ENCODE results near the gene N4BP2L2. TPM values are rescaled to one million over a fixed set of nuclear protein-coding genes. Genes with fewer than 3 reads are reported as not detected.

N4BP2L2 gene
- total and polyA plus RNA-seq, 2 experiments from 2014 or later = 70.1 to 89.4 TPM

- 94 to 97% methylated on average over 4 of the region's 4 CpGs for WGBS, 2 experiments (ENCODE audit: low coverage in 1 of 2, low lambda C conversion rate in 2 of 2, missing lambda C conversion rate in 2 of 2)
- Histone ChIP-seq H3K79me2 (ENCODE audit: insufficient read depth) (no peaks in the 10 kb centered on the region), H3K9me2 (ENCODE audit: insufficient read depth) (no peaks in the 10 kb centered on the region), H3K27me3 (replicated peaks; ENCODE audit: insufficient read depth) (no peaks in the 10 kb centered on the region), H3K9ac (no peak overlapping the region), H2AFZ (no peak overlapping the region), H3K4me3 (no peak overlapping the region), H3F3A (ENCODE audit: insufficient read depth) (no peaks in the 10 kb centered on the region), H3K27ac (no peak overlapping the region), H3K4me1 (ENCODE audit: insufficient read depth) (no peaks in the 10 kb centered on the region), H3K36me3 (ENCODE audit: low read depth) (no peaks in the 10 kb centered on the region), H3K4me2 (ENCODE audit: unreplicated experiment) (no peak overlapping the region), H3K9me3 (ENCODE audit: low read depth) (no peaks in the 10 kb centered on the region), H4K20me1 (ENCODE audit: insufficient read depth) (no peaks in the 10 kb centered on the region)
- no peak for DNase-seq
- no peak for TF ChIP-seq EZH2 (IDR thresholded peaks at IDR 0.05; ENCODE audit: insufficient read depth, poor library complexity, severe bottlenecking)
- TF ChIP-seq EZH2phosphoT487 (IDR thresholded peaks at IDR 0.05; ENCODE audit: insufficient read depth, low read depth) = no peak
- in situ Hi-C loops (cut with MboI) = no loop called here
These were observed 135.5 kb downstream of the N4BP2L2 start for GRCh38 chr13:32403108-32403507.

- Histone ChIP-seq H2AFZ (no peak overlapping the region), H3K4me1 (ENCODE audit: insufficient read depth) (no peaks in the 10 kb centered on the region), H3K9me2 (ENCODE audit: insufficient read depth) (no peaks in the 10 kb centered on the region), H3K27me3 (replicated peaks; ENCODE audit: insufficient read depth) (no peaks in the 10 kb centered on the region), H3K36me3 (ENCODE audit: low read depth) (no peaks in the 10 kb centered on the region), H3K4me2 (ENCODE audit: unreplicated experiment) (no peak overlapping the region), H3F3A (ENCODE audit: insufficient read depth) (no peaks in the 10 kb centered on the region), H3K9ac (no peak overlapping the region), H3K4me3 (no peak overlapping the region), H4K20me1 (ENCODE audit: insufficient read depth) (no peaks in the 10 kb centered on the region), H3K9me3 (ENCODE audit: low read depth) (no peaks in the 10 kb centered on the region), H3K79me2 (ENCODE audit: insufficient read depth) (no peaks in the 10 kb centered on the region), H3K27ac (no peak overlapping the region)
- 91 to 93% methylated on average over 4 of the region's 4 CpGs for WGBS, 2 experiments (ENCODE audit: low coverage in 1 of 2, low lambda C conversion rate in 2 of 2, missing lambda C conversion rate in 2 of 2)
- no peak for TF ChIP-seq EZH2phosphoT487 (IDR thresholded peaks at IDR 0.05; ENCODE audit: insufficient read depth, low read depth)
- no peak for TF ChIP-seq EZH2 (IDR thresholded peaks at IDR 0.05; ENCODE audit: insufficient read depth, poor library complexity, severe bottlenecking)
- in situ Hi-C loops (cut with MboI) = no loop called here
- DNase-seq = no peak
These were observed 147.4 kb downstream of the N4BP2L2 start for GRCh38 chr13:32391101-32391619.

- WGBS, 2 experiments (ENCODE audit: low coverage in 1 of 2, low lambda C conversion rate in 2 of 2, missing lambda C conversion rate in 2 of 2) = 96 to 97% methylated on average over 1 of the region's 1 CpG
- Histone ChIP-seq H3K27ac (no peak overlapping the region), H3K36me3 (ENCODE audit: low read depth) (no peaks in the 10 kb centered on the region), H3F3A (ENCODE audit: insufficient read depth) (no peaks in the 10 kb centered on the region), H3K9me2 (ENCODE audit: insufficient read depth) (no peaks in the 10 kb centered on the region), H3K4me2 (ENCODE audit: unreplicated experiment) (no peak overlapping the region), H3K9ac (no peak overlapping the region), H4K20me1 (ENCODE audit: insufficient read depth) (no peaks in the 10 kb centered on the region), H2AFZ (no peak overlapping the region), H3K27me3 (replicated peaks; ENCODE audit: insufficient read depth) (no peaks in the 10 kb centered on the region), H3K79me2 (ENCODE audit: insufficient read depth) (no peaks in the 10 kb centered on the region), H3K4me3 (no peak overlapping the region), H3K9me3 (ENCODE audit: low read depth) (no peaks in the 10 kb centered on the region), H3K4me1 (ENCODE audit: insufficient read depth) (no peaks in the 10 kb centered on the region)
- TF ChIP-seq EZH2phosphoT487 (IDR thresholded peaks at IDR 0.05; ENCODE audit: insufficient read depth, low read depth) (no peak), EZH2 (IDR thresholded peaks at IDR 0.05; ENCODE audit: insufficient read depth, poor library complexity, severe bottlenecking) (no peak)
- in situ Hi-C loops (cut with MboI) = no loop called here
- DNase-seq = no peak
These were observed 148.1 kb downstream of the N4BP2L2 start for GRCh38 chr13:32390484-32390883.

- no peak overlapping the region for H2AFZ ChIP-seq
These were observed 148.5 kb downstream of the N4BP2L2 start for GRCh38 chr13:32390048-32390447.

GRCh38 chr13:32385410-32385809, 153.2 kb downstream of the N4BP2L2 start:
- Histone ChIP-seq H3K36me3 (ENCODE audit: low read depth) (no peaks in the 10 kb centered on the region), H3K4me2 (ENCODE audit: unreplicated experiment) (no peak overlapping the region), H3K9ac (no peak overlapping the region), H4K20me1 (ENCODE audit: insufficient read depth) (no peaks in the 10 kb centered on the region), H3F3A (ENCODE audit: insufficient read depth) (no peaks in the 10 kb centered on the region), H3K9me3 (ENCODE audit: low read depth) (no peaks in the 10 kb centered on the region), H3K27me3 (replicated peaks; ENCODE audit: insufficient read depth) (no peaks in the 10 kb centered on the region), H3K9me2 (ENCODE audit: insufficient read depth) (no peaks in the 10 kb centered on the region), H3K4me1 (ENCODE audit: insufficient read depth) (no peaks in the 10 kb centered on the region), H3K79me2 (ENCODE audit: insufficient read depth) (no peaks in the 10 kb centered on the region), H2AFZ (no peak overlapping the region), H3K27ac (no peak overlapping the region), H3K4me3 (no peak overlapping the region)
- in situ Hi-C loops (cut with MboI) = no loop called here
- no peak for DNase-seq
- TF ChIP-seq EZH2phosphoT487 (IDR thresholded peaks at IDR 0.05; ENCODE audit: insufficient read depth, low read depth) (no peak), EZH2 (IDR thresholded peaks at IDR 0.05; ENCODE audit: insufficient read depth, poor library complexity, severe bottlenecking) (no peak)

More at GRCh38 chr13:32390048-32390447, 148.5 kb downstream of the N4BP2L2 start:
- H3K9me3 ChIP-seq (ENCODE audit: low read depth) = no peaks in the 10 kb centered on the region
- H3K36me3 ChIP-seq (ENCODE audit: low read depth) = no peaks in the 10 kb centered on the region
- H3K9me2 ChIP-seq (ENCODE audit: insufficient read depth) = no peaks in the 10 kb centered on the region
- DNase-seq = no peak
- 97 to 99% methylated on average over 4 of the region's 4 CpGs for WGBS, 2 experiments (ENCODE audit: low coverage in 1 of 2, low lambda C conversion rate in 2 of 2, missing lambda C conversion rate in 2 of 2)
- in situ Hi-C loops (cut with MboI) = no loop called here
- no peak overlapping the region for H3K9ac ChIP-seq
- no peak overlapping the region for H3K4me3 ChIP-seq
- no peaks in the 10 kb centered on the region for H3K4me1 ChIP-seq (ENCODE audit: insufficient read depth)
- TF ChIP-seq EZH2 (IDR thresholded peaks at IDR 0.05; ENCODE audit: insufficient read depth, poor library complexity, severe bottlenecking) = no peak
- no peak for TF ChIP-seq EZH2phosphoT487 (IDR thresholded peaks at IDR 0.05; ENCODE audit: insufficient read depth, low read depth)
- no peaks in the 10 kb centered on the region for H3K79me2 ChIP-seq (ENCODE audit: insufficient read depth)
- no peaks in the 10 kb centered on the region for H4K20me1 ChIP-seq (ENCODE audit: insufficient read depth)
- no peaks in the 10 kb centered on the region for H3F3A ChIP-seq (ENCODE audit: insufficient read depth)
- no peak overlapping the region for H3K27ac ChIP-seq
- H3K27me3 ChIP-seq (replicated peaks; ENCODE audit: insufficient read depth) = no peaks in the 10 kb centered on the region
- no peak overlapping the region for H3K4me2 ChIP-seq (ENCODE audit: unreplicated experiment)

Data from GM23248 (cell line).